Measurements from ENCODE around the gene EFCC1. TPM values are rescaled to one million over a fixed set of nuclear protein-coding genes. Genes with fewer than 3 reads are reported as not detected.

The EFCC1 gene
- total RNA-seq, 1 experiment from 2014 or later, result 1.0 TPM

DNA sequence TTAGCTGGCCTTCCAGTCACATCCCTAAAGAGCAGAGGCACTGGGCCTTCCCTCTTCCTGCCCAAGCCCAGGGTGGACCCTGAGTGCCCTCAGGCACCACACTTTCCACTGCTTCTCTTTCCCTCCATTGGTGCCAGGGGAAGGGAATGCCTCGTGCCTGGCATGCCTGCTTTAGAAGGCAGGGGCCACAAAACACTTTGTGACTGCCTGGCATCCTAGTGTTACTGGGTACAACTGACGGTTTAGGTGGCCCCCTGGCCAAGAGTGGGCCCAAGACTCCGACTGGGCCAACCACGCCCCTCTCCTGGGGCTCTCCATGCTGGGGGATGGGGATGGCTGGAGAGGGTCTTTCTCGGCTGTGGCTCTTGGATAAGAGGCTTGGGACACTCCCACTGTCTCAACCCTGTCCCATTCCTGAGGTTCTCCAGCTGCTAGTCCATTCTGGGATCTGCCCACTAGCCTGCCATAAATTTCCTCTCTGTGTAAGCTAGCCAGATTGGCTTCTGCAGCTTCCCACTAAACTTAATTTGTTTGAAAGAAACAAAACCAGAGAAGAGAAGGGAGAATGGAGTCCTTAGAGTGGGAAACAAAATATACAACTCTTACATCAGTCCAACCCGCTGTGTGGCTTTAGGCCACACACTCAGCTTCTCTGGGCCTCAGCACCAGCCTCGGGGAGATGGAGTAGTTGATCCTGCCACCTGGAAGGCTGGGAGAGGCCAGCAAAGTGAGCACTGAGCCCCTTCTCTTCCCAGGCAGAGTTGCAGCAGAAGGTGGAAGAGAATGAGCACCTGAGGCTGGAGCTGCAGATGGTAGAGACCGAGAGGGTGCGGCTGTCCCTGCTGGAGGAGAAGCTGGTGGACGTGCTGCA lies 35.4 kb downstream of the EFCC1 start:
- Histone ChIP-seq H3K9me3 (ENCODE audit: control insufficient read depth in 1 of 2, insufficient read depth in 1 of 2, low read depth in 1 of 2, low read length in 2 of 2) (no peaks in the 10 kb centered on the region), H4K20me1 (ENCODE audit: insufficient read depth) (no peaks in the 10 kb centered on the region), H3K4me2 (ENCODE audit: low read length) (no peak overlapping the region), H3K9ac (ENCODE audit: low read length) (no peak overlapping the region), H3K4me3 (replicated peaks in 1 of 2; ENCODE audit: low read depth in 1 of 2, low read length in 2 of 2) (no peak overlapping the region), H3K4me1 (ENCODE audit: control insufficient read depth in 1 of 2, insufficient read depth in 2 of 2, low read length in 2 of 2) (peaks cover 0 to 5% of the 10 kb centered on the region in 2 experiments; a peak in 1 of 4 replicates), H3K27ac (ENCODE audit: low read depth, low read length) (no peak overlapping the region), H2AFZ (ENCODE audit: low read depth, low read length, poor library complexity, severe bottlenecking) (no peak overlapping the region), H3K79me2 (ENCODE audit: insufficient read depth, low read length) (no peaks in the 10 kb centered on the region), H3K27me3 (ENCODE audit: insufficient read depth, low read length) (no peaks in the 10 kb centered on the region), H3K36me3 (ENCODE audit: control insufficient read depth in 1 of 2, insufficient read depth in 2 of 2, low read length in 2 of 2) (no peaks in the 10 kb centered on the region), H3K9me2 (ENCODE audit: insufficient read depth) (no peaks in the 10 kb centered on the region)
- intact Hi-C loops (cut with micrococcal nuclease), result no loop called here
- TF ChIP-seq ZFX (IDR thresholded peaks at IDR 0.05), result no peak
- TF ChIP-seq CBX3 (IDR thresholded peaks at IDR 0.05; ENCODE audit: low read depth), result no peak
- ChIA-PET POLR2A (no interaction called here), CTCF (interaction anchor here (0.7 to 1.4 kb wide), 2 partner anchors 9 to 20 kb away, joined by 3 to 6 read pairs; no protein-coding TSS in a partner anchor), RAD21 (ENCODE audit: low non-redundant PET in 1 of 2, low total read pairs in 2 of 2, uncharacterized antibody in 2 of 2, unreplicated experiment in 2 of 2) (interaction anchor here in 1 of 2 experiments (0.5 kb wide), 1 partner anchor 371 kb away, joined by 3 read pairs; no protein-coding TSS in a partner anchor)
- DNase-seq (ENCODE audit: low read depth, low spot score) (no peak), ATAC-seq (no peak)
- BruUV-seq (replicated peaks), result no TSS peak

DNA sequence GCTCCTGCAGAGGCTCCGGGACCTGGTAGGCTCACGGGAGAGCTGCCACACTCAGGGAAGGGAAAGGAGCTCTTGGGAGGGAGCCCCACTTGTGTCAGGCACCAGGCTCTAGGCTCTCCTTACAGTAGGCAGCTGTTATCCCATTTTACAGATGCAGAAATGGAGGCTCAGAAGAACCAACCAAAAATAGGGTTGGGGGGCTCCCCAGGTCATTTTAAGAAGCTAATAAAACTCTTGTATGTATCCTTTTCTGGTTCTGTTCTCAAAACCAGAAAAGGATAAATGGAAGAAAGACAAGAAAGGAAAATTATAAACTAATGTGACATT lies 36.0 kb downstream of the EFCC1 start:
- POLR2A ChIA-PET, result no interaction called here
- intact Hi-C loops (cut with micrococcal nuclease), result no loop called here
- Histone ChIP-seq H3K4me3 (replicated peaks in 1 of 2; ENCODE audit: low read depth in 1 of 2, low read length in 2 of 2) (no peak overlapping the region), H4K20me1 (ENCODE audit: insufficient read depth) (no peaks in the 10 kb centered on the region), H3K9me2 (ENCODE audit: insufficient read depth) (no peaks in the 10 kb centered on the region), H3K9me3 (ENCODE audit: control insufficient read depth in 1 of 2, insufficient read depth in 1 of 2, low read depth in 1 of 2, low read length in 2 of 2) (no peaks in the 10 kb centered on the region), H3K9ac (ENCODE audit: low read length) (no peak overlapping the region), H3K27ac (ENCODE audit: low read depth, low read length) (no peak overlapping the region), H2AFZ (ENCODE audit: low read depth, low read length, poor library complexity, severe bottlenecking) (no peak overlapping the region), H3K36me3 (ENCODE audit: control insufficient read depth in 1 of 2, insufficient read depth in 2 of 2, low read length in 2 of 2) (no peaks in the 10 kb centered on the region), H3K27me3 (ENCODE audit: insufficient read depth, low read length) (0 out of 2 replicates have a peak, but pooled peaks cover 2% of the 10 kb centered on the region), H3K4me2 (ENCODE audit: low read length) (no peak overlapping the region), H3K4me1 (ENCODE audit: control insufficient read depth in 1 of 2, insufficient read depth in 2 of 2, low read length in 2 of 2) (peaks cover 0 to 5% of the 10 kb centered on the region in 2 experiments; a peak in 1 of 4 replicates), H3K79me2 (ENCODE audit: insufficient read depth, low read length) (no peaks in the 10 kb centered on the region)
- no TSS peak for BruUV-seq (replicated peaks)
- ATAC-seq, result no peak
- TF ChIP-seq ZNF274 (IDR thresholded peaks at IDR 0.05; ENCODE audit: low read depth, low read length) (no peak), RAD21 (IDR thresholded peaks at IDR 0.05; ENCODE audit: low read depth) (no peak), EZH2phosphoT487 (IDR thresholded peaks at IDR 0.05; ENCODE audit: borderline replicate concordance) (no peak), SRF (IDR thresholded peaks at IDR 0.05; ENCODE audit: low read depth) (no peak), ELF1 (IDR thresholded peaks at IDR 0.05; ENCODE audit: borderline replicate concordance, low read depth) (no peak), SP1 (IDR thresholded peaks at IDR 0.05; ENCODE audit: low read depth) (no peak)
- TF ChIP-seq, protein P1, sequence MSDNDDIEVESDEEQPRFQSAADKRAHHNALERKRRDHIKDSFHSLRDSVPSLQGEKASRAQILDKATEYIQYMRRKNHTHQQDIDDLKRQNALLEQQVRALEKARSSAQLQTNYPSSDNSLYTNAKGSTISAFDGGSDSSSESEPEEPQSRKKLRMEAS (IDR thresholded peaks at IDR 0.05), result no peak
- TF ChIP-seq, protein P2, sequence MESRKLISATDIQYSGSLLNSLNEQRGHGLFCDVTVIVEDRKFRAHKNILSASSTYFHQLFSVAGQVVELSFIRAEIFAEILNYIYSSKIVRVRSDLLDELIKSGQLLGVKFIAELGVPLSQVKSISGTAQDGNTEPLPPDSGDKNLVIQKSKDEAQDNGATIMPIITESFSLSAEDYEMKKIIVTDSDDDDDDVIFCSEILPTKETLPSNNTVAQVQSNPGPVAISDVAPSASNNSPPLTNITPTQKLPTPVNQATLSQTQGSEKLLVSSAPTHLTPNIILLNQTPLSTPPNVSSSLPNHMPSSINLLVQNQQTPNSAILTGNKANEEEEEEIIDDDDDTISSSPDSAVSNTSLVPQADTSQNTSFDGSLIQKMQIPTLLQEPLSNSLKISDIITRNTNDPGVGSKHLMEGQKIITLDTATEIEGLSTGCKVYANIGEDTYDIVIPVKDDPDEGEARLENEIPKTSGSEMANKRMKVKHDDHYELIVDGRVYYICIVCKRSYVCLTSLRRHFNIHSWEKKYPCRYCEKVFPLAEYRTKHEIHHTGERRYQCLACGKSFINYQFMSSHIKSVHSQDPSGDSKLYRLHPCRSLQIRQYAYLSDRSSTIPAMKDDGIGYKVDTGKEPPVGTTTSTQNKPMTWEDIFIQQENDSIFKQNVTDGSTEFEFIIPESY (IDR thresholded peaks at IDR 0.05; ENCODE audit: extremely low read depth, insufficient replicate concordance, low read length), result no peak
- no peak for DNase-seq (ENCODE audit: low read depth, low spot score)
- RAD21 ChIA-PET (ENCODE audit: low non-redundant PET in 1 of 2, low total read pairs in 2 of 2, uncharacterized antibody in 2 of 2, unreplicated experiment in 2 of 2), result interaction anchor here in 1 of 2 experiments (0.5 kb wide), 1 partner anchor 372 kb away, joined by 3 read pairs; no protein-coding TSS in a partner anchor
- CTCF ChIA-PET, result interaction anchor here (1.4 kb wide), 1 partner anchor 10 kb away, joined by 6 read pairs; no protein-coding TSS in a partner anchor
